Stimulated activated naive B cell treated with anti-CD40 and anti-IgM and Interleukin-4, amounts not matched to agents 10 μg/mL and 1 μg/mL and 100 μg/mL, for 72 hours (primary cell): ENCODE results near the gene ZNF407.

Experiments
- ATAC-seq, 2 donors: fragments of 150-1000 bp; cut with Tn5 transposase; replicated peaks; 2 replicates each; pipeline ENCODE4 v1.10.0; 2021; ENCODE audit warnings: moderate library complexity in 1 of 2
- DNase-seq: peaks from one replicate; pipeline ENCODE4 v3.0.0; 2021
- H3K27ac Mint-ChIP-seq: one replicate; pipeline ENCODE4 v1.8.0; 2022; ENCODE audit warnings: mild to moderate bottlenecking, mixed read lengths
- H3K27me3 Mint-ChIP-seq, 2 donors: one replicate each; pipeline ENCODE4 v1.8.0; 2022; ENCODE audit warnings: mixed read lengths in 2 of 2
- H3K36me3 Mint-ChIP-seq, 2 donors: one replicate each; pipeline ENCODE4 v1.8.0; 2022; ENCODE audit warnings: mixed read lengths in 2 of 2, mild to moderate bottlenecking in 1 of 2
- H3K4me1 Mint-ChIP-seq, 2 donors: one replicate each; pipeline ENCODE4 v1.8.0; 2022; ENCODE audit warnings: mixed read lengths in 2 of 2, mild to moderate bottlenecking in 1 of 2
- H3K4me3 Mint-ChIP-seq, 2 donors: one replicate each; pipeline ENCODE4 v1.8.0; 2022; ENCODE audit warnings: mild to moderate bottlenecking in 2 of 2, mixed read lengths in 2 of 2, moderate library complexity in 1 of 2
- H3K9me3 Mint-ChIP-seq, 2 donors: one replicate each; pipeline ENCODE4 v1.8.0; 2022; ENCODE audit warnings: mixed read lengths in 2 of 2, mild to moderate bottlenecking in 1 of 2

ZNF407 gene

DNA sequence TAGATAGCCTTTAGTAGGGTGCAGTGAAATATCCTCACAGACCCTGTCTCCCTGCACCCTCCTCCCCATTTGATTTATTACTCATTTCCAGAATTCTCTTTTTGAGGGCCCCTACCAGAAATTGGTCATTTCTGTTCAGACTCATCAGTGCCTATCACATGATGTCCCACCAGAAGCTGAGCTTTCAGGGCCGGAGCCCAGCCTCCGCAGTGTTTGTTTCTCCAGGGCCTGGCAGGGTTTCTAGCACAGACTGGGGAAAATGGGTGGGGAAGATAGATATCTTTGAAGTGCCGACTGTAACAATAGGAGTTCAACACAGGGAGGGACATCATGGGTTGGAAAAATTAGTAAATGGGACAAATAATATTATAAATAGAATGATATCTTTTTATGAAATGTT, 403.2 kb downstream of the ZNF407 start:
- ATAC-seq (no peak), DNase-seq (no peak)
- H3K27me3 Mint-ChIP-seq = no peaks in the 10 kb centered on the region
- peaks cover 0 to 2% of the 10 kb centered on the region in 2 donors for H3K9me3 Mint-ChIP-seq
- H3K27ac Mint-ChIP-seq = no peak overlapping the region
- no peak overlapping the region for H3K4me3 Mint-ChIP-seq
- H3K4me1 Mint-ChIP-seq = no peaks in the 10 kb centered on the region
- H3K36me3 Mint-ChIP-seq = peaks cover 8 to 14% of the 10 kb centered on the region in 2 donors

DNA sequence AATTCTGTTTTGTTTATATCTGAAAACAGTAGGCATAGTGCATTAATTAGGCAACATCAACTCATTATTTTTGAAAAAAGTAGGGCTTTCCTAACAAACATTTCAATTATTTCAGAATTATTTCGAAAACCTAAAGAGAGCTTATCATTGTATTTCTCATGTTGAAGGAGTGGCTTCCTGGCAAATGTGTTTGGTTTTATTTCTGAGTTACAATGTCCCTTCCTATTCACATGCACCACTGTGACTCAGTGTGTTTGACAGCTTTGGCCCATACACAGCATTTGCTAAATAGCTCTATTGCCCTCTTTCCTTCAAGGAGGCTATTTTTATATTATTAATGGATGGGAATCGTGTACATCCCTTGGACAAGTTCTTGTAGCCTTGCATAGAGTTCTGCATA, 405.4 kb downstream of the ZNF407 start:
- ATAC-seq (no peak), DNase-seq (no peak)
- Mint-ChIP-seq H3K36me3 (peaks cover 7 to 17% of the 10 kb centered on the region in 2 donors), H3K4me3 (no peak overlapping the region), H3K27ac (no peak overlapping the region), H3K27me3 (no peaks in the 10 kb centered on the region), H3K9me3 (peaks cover 0 to 2% of the 10 kb centered on the region in 2 donors), H3K4me1 (no peaks in the 10 kb centered on the region)

DNA sequence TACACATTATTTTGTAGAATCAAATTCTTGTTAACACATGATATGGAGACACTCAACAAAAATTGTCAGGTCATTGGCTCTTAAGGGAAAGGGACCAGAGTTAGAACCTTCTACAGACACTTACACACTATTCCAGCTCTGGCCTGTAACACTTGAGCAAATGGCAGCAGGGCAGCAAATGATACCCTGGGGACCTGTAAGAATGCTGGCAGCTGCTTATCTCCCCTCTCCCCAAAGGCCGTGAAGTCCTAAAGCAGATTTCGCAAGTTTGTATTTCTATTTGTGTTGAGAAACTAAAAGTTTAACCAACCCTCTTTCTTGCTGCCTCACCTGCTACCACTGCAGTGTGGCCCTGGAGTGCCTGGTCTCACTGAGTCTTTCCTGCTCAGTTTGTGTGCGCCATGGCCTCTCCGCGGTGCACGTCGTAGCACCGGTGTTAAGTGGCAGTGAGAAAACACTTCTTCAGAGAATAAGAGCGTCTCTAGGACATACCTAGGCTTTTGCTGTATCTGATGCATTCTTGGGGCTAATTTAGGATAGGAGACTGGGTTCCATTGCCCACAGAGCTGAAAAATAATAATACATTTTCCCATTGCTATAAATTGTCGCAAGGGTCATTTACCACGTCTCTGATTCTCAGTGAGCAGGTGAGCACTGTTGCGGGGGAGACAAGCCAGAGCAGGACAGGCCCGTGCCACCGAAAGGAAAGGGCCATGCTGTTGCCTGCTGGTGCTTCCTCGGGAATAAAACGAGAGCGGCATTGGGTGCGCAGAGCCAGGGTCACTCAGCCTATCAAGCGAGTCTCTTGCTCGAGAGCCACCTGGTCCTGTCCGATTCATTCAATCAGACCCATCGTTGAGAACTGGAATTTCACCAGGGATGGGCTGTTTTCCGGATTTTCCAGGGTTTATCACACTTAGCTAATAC, 406.4 kb downstream of the ZNF407 start:
- H3K27me3 Mint-ChIP-seq = no peaks in the 10 kb centered on the region
- peaks cover 4 to 13% of the 10 kb centered on the region in 2 donors for H3K36me3 Mint-ChIP-seq
- no peaks in the 10 kb centered on the region for H3K4me1 Mint-ChIP-seq
- H3K9me3 Mint-ChIP-seq = no peaks in the 10 kb centered on the region
- no peak for ATAC-seq
- H3K27ac Mint-ChIP-seq = no peak overlapping the region
- no peak for DNase-seq
- no peak overlapping the region for H3K4me3 Mint-ChIP-seq

DNA sequence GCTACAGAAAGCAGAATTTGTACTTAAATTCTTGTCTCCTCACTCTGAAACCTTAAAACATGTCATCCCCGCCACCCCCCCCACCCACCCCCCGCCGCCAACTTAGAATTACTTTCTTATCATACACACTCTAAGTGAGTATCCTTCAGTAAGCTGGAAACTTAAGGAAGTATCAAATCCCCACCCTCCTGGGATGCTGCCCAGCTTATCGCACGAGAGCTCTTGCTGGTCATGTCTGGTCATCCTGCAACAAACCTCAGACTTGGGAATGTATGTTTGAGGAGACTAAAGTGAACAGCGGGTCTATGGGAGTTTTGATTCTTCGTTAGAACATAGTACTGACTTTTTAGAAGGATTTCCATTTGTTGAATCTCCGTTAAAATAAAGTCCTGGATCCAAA, 408.0 kb downstream of the ZNF407 start:
- Mint-ChIP-seq H3K4me3 (no peak overlapping the region), H3K36me3 (peaks cover 4 to 10% of the 10 kb centered on the region in 2 donors), H3K27me3 (no peaks in the 10 kb centered on the region), H3K27ac (no peak overlapping the region), H3K9me3 (no peaks in the 10 kb centered on the region), H3K4me1 (no peaks in the 10 kb centered on the region)
- ATAC-seq (no peak), DNase-seq (no peak)

DNA sequence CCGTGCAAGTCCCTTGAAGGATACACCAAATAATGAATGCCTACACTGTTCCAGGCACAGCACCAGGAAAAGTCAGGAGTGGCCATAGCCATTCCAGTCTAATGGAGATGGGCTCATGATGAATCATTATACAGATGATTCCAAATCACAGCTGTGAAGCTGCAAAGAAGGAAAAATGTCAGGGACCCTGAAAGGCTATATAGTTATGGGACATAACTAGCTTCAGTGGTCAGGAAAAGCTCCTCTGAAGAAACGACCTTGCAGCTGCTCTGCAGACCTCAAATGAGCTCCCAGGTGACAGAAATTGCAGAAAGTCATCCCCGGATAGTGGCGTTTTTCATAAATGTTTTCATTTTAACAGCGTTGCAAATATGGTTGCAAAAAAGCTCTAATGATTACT, 410.5 kb downstream of the ZNF407 start:
- no peak overlapping the region for H3K27ac Mint-ChIP-seq
- no peaks in the 10 kb centered on the region for H3K27me3 Mint-ChIP-seq
- DNase-seq = no peak

DNA sequence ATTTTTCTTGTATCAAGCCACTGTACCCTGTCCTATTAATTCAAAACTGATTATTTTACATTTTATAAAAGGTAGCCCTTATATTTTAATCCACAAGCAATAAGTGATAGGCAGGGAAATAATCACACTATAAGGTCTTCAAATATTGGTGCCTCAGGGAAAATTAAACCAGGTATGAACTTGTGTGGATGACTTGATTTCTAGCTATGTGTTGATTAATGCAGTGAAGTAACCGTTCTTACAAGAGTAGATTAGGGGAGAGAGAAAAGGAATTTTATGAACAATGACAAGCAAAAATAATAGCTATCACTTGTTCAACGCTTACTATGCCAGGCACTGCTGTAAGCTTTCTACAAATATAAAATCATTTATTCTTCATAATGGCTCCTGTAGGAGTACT, 411.6 kb downstream of the ZNF407 start:
- ATAC-seq = no peak
- H3K4me3 Mint-ChIP-seq = no peak overlapping the region
- no peak overlapping the region for H3K27ac Mint-ChIP-seq
- no peaks in the 10 kb centered on the region for H3K27me3 Mint-ChIP-seq
- no peak for DNase-seq
- peaks cover 4 to 9% of the 10 kb centered on the region in 2 donors for H3K4me1 Mint-ChIP-seq
- peaks cover 4 to 10% of the 10 kb centered on the region in 2 donors for H3K36me3 Mint-ChIP-seq
- H3K9me3 Mint-ChIP-seq = no peaks in the 10 kb centered on the region

More for the DNA sequence above, 410.5 kb downstream of the ZNF407 start:
- Mint-ChIP-seq H3K9me3 (no peaks in the 10 kb centered on the region), H3K4me3 (no peak overlapping the region), H3K36me3 (peaks cover 4 to 10% of the 10 kb centered on the region in 2 donors), H3K4me1 (peaks cover 0 to under 1% of the 10 kb centered on the region in 2 donors)
- ATAC-seq = no peak

DNA sequence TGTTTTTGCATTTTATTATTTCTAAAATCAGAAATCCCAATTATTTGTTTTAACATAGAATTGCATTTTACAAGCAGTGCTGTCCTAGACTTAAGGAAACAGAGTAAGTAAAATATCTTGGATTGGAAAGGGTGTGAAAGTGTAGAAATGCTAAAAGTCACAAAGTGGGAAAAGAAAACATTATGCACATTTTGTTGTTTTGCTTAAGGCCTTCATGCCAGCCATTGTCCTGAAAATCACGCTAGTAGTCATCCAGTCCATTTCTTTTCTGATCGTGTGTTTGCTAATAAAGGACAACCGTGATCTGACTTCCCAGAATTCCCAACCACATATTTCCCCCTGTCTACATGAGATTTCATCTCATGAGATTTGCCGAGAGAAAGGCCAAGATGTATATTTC, 412.2 kb downstream of the ZNF407 start:
- ATAC-seq (no peak), DNase-seq (no peak)
- no peaks in the 10 kb centered on the region for H3K9me3 Mint-ChIP-seq
- H3K4me3 Mint-ChIP-seq = no peak overlapping the region
- H3K4me1 Mint-ChIP-seq = peaks cover 5 to 11% of the 10 kb centered on the region in 2 donors
- no peaks in the 10 kb centered on the region for H3K27me3 Mint-ChIP-seq
- H3K36me3 Mint-ChIP-seq = peaks cover 4 to 10% of the 10 kb centered on the region in 2 donors
- no peak overlapping the region for H3K27ac Mint-ChIP-seq

DNA sequence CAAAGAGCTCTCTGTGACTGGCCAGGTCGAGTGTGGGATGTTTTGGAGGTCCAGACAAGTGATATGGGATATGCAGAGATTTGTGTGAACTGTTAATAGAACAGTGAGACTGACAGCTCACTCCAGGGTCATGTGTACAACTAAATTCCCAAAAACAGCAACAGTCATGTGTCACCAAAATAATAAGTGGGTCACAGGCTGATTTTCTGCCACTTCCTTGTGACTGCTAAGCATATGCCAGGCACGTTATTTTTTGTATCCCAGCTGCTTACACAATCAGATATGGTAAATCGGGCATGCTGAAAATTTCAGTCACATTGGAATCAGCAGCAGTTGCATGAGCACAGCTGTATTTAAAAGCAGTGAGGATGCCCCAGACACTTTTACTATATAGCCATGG, 412.6 kb downstream of the ZNF407 start:
- H3K27ac Mint-ChIP-seq = no peak overlapping the region
- peaks cover 4 to 10% of the 10 kb centered on the region in 2 donors for H3K36me3 Mint-ChIP-seq
- ATAC-seq = no peak
- H3K4me1 Mint-ChIP-seq = peaks cover 5 to 11% of the 10 kb centered on the region in 2 donors
- no peaks in the 10 kb centered on the region for H3K27me3 Mint-ChIP-seq
- H3K4me3 Mint-ChIP-seq = no peak overlapping the region
- H3K9me3 Mint-ChIP-seq = no peaks in the 10 kb centered on the region
- DNase-seq = no peak

DNA sequence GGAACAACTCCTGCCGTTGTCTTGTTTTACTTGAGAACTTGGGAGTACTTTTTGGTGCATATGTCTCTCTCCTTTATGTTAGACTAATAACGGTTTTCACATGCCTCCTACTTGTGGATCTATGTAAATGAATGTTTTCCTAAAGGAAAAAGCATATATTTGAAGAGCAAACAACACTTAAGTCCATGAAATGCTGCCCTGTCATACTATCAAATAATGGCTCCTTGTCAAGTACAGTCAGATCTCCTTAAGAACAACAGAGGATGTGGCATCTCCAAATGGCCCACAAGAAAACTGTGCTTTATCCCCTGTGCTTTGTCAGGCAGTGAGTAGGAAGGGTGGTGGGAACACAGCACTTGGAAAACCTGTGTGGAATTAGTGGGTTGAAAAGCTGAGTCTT, 413.0 kb downstream of the ZNF407 start:
- Mint-ChIP-seq H3K27ac (no peak overlapping the region), H3K4me1 (peaks cover 7 to 12% of the 10 kb centered on the region in 2 donors), H3K27me3 (no peaks in the 10 kb centered on the region), H3K9me3 (no peaks in the 10 kb centered on the region), H3K4me3 (no peak overlapping the region), H3K36me3 (peaks cover 4 to 10% of the 10 kb centered on the region in 2 donors)
- ATAC-seq (no peak), DNase-seq (no peak)

DNA sequence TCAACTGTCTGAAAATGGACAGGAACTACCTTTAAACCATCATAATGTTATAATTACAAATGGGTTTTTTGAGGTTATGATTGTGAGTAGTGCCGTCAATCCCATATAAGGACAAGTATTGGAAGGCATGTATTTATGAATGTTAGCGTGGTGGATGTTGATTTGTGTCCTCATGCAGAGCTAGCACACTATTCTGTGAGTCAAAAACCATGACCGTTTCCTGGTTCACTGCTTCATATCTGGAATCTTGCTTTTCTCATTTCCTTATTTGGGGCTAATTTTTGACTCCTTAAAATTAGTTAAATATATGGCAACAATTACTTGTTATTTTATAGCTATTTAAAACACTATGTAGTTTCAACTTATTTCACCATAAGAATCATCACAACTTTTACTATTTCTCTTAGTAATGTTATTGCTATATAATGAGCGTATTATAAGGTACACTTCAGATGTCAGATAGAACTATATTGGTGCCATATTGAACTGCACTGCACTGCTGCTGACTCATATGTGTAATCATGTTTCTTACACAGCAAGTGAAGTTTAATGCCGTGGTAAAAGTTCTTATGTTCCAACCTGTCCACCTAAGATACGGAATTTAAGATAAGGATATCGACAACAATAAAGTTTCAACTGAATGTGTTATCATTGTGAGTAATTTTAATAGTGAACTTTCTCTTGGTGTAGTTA, 418.5 kb downstream of the ZNF407 start:
- Mint-ChIP-seq H3K4me3 (no peak overlapping the region), H3K27me3 (no peaks in the 10 kb centered on the region), H3K27ac (no peak overlapping the region), H3K9me3 (peaks cover 1 to 3% of the 10 kb centered on the region in 2 donors), H3K4me1 (peaks cover 11 to 17% of the 10 kb centered on the region in 2 donors), H3K36me3 (peaks cover 2 to 4% of the 10 kb centered on the region in 2 donors)
- no peak for DNase-seq
- peak; percentile 86 to 97 for ATAC-seq

DNA sequence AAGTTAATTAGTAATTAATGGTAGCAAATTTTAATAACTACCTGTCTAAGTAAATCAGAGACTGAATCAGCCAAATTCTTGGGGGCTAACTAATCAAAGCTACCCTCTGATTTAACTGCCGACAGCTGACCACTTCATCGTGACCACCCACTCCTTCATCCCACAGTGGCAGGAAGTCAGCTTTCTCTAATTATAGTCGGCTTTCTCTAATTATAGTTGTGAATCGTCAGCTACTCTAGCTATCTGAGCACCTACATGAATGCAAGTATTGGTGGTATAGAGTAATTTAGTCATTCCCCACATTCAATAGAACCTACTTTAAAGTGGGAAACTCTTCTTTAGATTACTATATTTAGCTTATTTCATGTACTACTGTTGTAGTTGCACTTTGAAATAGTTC, 425.8 kb downstream of the ZNF407 start:
- Mint-ChIP-seq H3K36me3 (peaks cover 3 to 21% of the 10 kb centered on the region in 2 donors), H3K27ac (no peak overlapping the region), H3K4me1 (peaks cover 6 to 8% of the 10 kb centered on the region in 2 donors), H3K27me3 (no peaks in the 10 kb centered on the region), H3K9me3 (peaks cover 1 to 3% of the 10 kb centered on the region in 2 donors), H3K4me3 (no peak overlapping the region)
- DNase-seq (no peak), ATAC-seq (no peak)

DNA sequence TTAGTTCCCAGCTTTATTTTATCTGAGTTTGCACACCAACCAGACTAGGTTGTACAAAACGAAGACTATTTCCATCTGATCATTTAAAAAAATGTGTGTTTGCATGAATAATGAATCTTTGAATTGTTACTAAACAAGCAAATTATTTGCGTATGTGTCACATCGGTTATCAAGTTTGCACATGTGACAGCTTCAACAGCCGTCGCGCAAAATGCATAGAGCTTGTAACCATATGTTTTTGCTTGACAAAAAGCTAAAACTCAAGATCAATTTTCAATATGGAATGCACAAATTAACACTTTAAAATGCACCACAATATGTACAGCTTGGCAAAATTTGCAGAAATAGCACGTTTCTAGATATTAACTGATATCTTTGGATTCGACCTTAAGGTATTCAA, 427.2 kb downstream of the ZNF407 start:
- H3K9me3 Mint-ChIP-seq = no peaks in the 10 kb centered on the region
- peaks cover 1 to 22% of the 10 kb centered on the region in 2 donors for H3K36me3 Mint-ChIP-seq
- peaks cover 6 to 10% of the 10 kb centered on the region in 2 donors for H3K4me1 Mint-ChIP-seq
- no peaks in the 10 kb centered on the region for H3K27me3 Mint-ChIP-seq
- no peak for ATAC-seq
- no peak overlapping the region for H3K4me3 Mint-ChIP-seq
- H3K27ac Mint-ChIP-seq = no peak overlapping the region
- DNase-seq = no peak

DNA sequence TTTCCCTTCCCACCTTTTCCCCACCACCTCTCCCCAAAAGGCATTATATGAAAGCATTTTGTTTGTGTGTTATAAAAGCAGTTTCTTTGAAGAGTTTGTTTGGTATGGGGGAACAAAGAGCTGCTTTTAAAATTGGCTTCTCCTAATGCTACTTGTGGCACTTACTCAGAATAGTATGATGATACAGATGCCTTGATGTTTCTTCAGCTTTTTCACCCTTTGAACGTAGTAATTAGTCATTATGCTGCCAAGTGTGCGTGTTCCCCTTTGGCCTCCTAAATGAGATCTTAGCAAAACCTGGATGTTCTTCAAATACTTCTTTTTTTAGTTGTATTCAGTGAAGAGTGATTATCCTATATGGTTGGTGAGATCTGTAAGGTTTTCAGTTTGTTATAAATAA, 427.9 kb downstream of the ZNF407 start:
- H3K4me3 Mint-ChIP-seq = no peak overlapping the region
- peaks cover 6 to 10% of the 10 kb centered on the region in 2 donors for H3K4me1 Mint-ChIP-seq
- no peak for DNase-seq

DNA sequence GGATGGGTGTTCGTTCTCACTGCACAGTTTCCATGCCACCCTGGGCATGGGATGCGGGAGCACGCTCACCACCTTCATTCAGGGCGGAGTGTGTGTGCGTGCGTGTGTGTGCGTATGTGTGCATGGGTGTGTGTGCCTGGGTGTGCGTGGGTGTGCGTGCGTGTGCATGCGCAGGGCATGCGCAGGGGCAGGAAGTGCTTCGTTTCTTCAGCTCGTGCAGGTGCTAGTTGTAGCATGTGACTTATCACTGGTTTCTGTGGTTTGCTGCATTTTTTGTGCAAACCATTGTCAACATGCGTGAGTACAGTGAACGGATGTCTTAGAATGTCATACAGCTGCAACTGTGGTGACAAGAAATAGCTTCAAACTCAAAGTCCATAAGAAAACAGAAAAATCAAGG, 431.8 kb downstream of the ZNF407 start:
- Mint-ChIP-seq H3K36me3 (peaks cover 8 to 24% of the 10 kb centered on the region in 2 donors), H3K4me1 (peaks cover 0 to 4% of the 10 kb centered on the region in 2 donors), H3K27me3 (no peaks in the 10 kb centered on the region), H3K9me3 (peaks cover 0 to 2% of the 10 kb centered on the region in 2 donors), H3K4me3 (no peak overlapping the region), H3K27ac (no peak overlapping the region)
- DNase-seq = no peak
- no peak for ATAC-seq

More for the DNA sequence above, 427.9 kb downstream of the ZNF407 start:
- Mint-ChIP-seq H3K9me3 (no peaks in the 10 kb centered on the region), H3K36me3 (peaks cover 1 to 22% of the 10 kb centered on the region in 2 donors), H3K27me3 (no peaks in the 10 kb centered on the region), H3K27ac (no peak overlapping the region)
- no peak for ATAC-seq
